ENCODE data around the gene PPP2R5B.
"Not testable (repeated sequence)": the region's sequence is repeated elsewhere in the genome, so short reads cannot be mapped to it uniquely, and the experiment has no call there.

Gene PPP2R5B

DNA sequence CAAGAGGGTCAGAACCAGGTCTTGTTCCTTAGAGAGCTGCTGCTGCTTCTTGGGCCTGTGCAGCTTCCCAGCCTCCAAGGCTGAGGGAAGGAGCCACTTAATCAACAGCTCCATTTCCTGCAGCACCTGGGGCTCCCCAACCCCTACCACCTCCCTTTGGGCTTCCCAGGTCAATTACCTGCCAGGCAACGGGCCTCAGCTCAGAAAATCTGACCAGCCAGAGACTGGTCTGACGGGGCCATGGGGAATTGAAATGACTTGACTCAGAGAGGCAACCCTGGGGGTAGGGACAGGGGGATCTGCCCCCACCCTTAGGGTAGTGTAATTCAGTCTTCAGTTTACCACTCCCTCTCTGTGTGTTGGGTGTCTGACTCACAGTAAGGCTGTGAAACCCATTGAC is 52.2 kb downstream of the PPP2R5B start:
- no peak for DNase-seq (ENCODE audit: low spot score)

- not testable (repeated sequence) for DNase-seq (ENCODE audit: low spot score)
Measured at GRCh38 chr11:64983339-64983738, 58.9 kb downstream of the PPP2R5B start.
